ENCODE results near the gene EFCAB10.

DNA sequence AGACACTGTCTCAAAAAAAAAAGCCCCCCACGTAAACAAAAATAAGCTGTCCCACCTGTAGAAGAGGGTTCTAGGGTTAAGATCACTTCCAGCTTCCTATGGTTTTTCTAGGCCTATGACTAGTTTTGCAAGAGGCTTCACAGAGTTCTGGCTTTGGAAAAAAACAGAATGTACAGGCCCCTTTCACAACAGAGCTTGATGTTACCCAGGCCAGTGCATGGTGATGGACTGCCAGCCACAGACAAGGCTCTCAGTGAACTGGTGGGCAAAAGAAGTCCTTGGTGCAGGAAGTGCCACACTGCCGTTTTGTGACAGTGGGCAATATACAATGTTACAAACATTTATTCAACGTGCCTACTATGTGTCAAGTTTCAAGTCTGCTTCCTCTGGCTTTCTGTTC lies 18.3 kb upstream of the EFCAB10 start:
- no peak for TF ChIP-seq POLR2AphosphoS5 (IDR thresholded peaks at IDR 0.05; ENCODE audit: borderline replicate concordance, low read depth, low read length)
- no peak for TF ChIP-seq EZH2 (IDR thresholded peaks at IDR 0.05)
